Activated CD4-positive, alpha-beta T cell treated with anti-CD3 and anti-CD28 coated beads, Interleukin-2, amount 50 U/mL, for 4 hours (primary cell): Measurements from ENCODE around the gene SNURF.
"Not testable (repeated sequence)": the region's sequence is repeated elsewhere in the genome, so short reads cannot be mapped to it uniquely, and the experiment has no call there.

Source experiments
- DNase-seq, 2 experiments: peaks; one replicate each; pipeline ENCODE4 v3.0.0-alpha.2; 2020

SNURF gene

GRCh38 chr15:24954783-24955530, at the start of gene SNURF, which contains the start of gene SNRPN:
TSS of gene SNURF (plus strand) at chr15:24954987. CDS start at chr15:24955049, 62 bp downstream.
TSS of gene SNRPN (plus strand) at chr15:24954987. CDS start at chr15:24974454, 19,467 bp downstream.
- peak; percentile 45 to 47 for DNase-seq

GRCh38 chr15:24916305-24917009, 38.3 kb upstream of the SNURF start:
- DNase-seq: no peak

GRCh38 chr15:24917431-24917830, 37.4 kb upstream of the SNURF start:
- DNase-seq: no peak

GRCh38 chr15:24919446-24919845, 35.3 kb upstream of the SNURF start:
- no peak for DNase-seq

GRCh38 chr15:24922781-24923180, 32.0 kb upstream of the SNURF start:
- DNase-seq: not testable (repeated sequence)

- no peak for DNase-seq
These were observed 30.6 kb upstream of the SNURF start for GRCh38 chr15:24924153-24924552.

- no peak for DNase-seq
These were observed 30.2 kb upstream of the SNURF start for GRCh38 chr15:24924621-24925020.

GRCh38 chr15:24931874-24932732, 22.7 kb upstream of the SNURF start:
- DNase-seq: not testable (repeated sequence)

- DNase-seq: no peak
These were observed 21.1 kb upstream of the SNURF start for GRCh38 chr15:24933716-24934115.

- DNase-seq: not testable (repeated sequence)
These were observed 16.6 kb upstream of the SNURF start for GRCh38 chr15:24938224-24938623.

- no peak for DNase-seq
These were observed 14.6 kb upstream of the SNURF start for GRCh38 chr15:24940236-24940635.

- DNase-seq: no peak
These were observed 11.4 kb upstream of the SNURF start for GRCh38 chr15:24943361-24943760.

GRCh38 chr15:24944954-24945353, 9.8 kb upstream of the SNURF start:
- DNase-seq: no peak

- DNase-seq: no peak
These were observed 9.1 kb upstream of the SNURF start for GRCh38 chr15:24945711-24946110.

GRCh38 chr15:24948495-24948894, 6.3 kb upstream of the SNURF start:
- DNase-seq: no peak

- DNase-seq: peak in 1 of 2 experiments; percentile 1
These were observed 739 bp downstream of the SNURF start for GRCh38 chr15:24955531-24955921.

GRCh38 chr15:24956111-24956838, 1.5 kb downstream of the SNURF start:
- peak; percentile 69 to 71 for DNase-seq

- DNase-seq: no peak
These were observed 2.9 kb downstream of the SNURF start for GRCh38 chr15:24957691-24958090.

- no peak for DNase-seq
These were observed 7.2 kb downstream of the SNURF start for GRCh38 chr15:24961967-24962366.

GRCh38 chr15:24962880-24963279, 8.1 kb downstream of the SNURF start:
- no peak for DNase-seq

GRCh38 chr15:24966364-24967103, 11.7 kb downstream of the SNURF start:
- DNase-seq: no peak

GRCh38 chr15:24971052-24971451, 16.3 kb downstream of the SNURF start:
- DNase-seq: no peak
